Measurements from ENCODE around the gene PPP6R1.
"Not testable (repeated sequence)": the region's sequence is repeated elsewhere in the genome, so short reads cannot be mapped to it uniquely, and the experiment has no call there.

The PPP6R1 gene

GRCh38 chr19:55241935-55242464, 16.8 kb downstream of the PPP6R1 start:
- DNase-seq: no peak

DNA sequence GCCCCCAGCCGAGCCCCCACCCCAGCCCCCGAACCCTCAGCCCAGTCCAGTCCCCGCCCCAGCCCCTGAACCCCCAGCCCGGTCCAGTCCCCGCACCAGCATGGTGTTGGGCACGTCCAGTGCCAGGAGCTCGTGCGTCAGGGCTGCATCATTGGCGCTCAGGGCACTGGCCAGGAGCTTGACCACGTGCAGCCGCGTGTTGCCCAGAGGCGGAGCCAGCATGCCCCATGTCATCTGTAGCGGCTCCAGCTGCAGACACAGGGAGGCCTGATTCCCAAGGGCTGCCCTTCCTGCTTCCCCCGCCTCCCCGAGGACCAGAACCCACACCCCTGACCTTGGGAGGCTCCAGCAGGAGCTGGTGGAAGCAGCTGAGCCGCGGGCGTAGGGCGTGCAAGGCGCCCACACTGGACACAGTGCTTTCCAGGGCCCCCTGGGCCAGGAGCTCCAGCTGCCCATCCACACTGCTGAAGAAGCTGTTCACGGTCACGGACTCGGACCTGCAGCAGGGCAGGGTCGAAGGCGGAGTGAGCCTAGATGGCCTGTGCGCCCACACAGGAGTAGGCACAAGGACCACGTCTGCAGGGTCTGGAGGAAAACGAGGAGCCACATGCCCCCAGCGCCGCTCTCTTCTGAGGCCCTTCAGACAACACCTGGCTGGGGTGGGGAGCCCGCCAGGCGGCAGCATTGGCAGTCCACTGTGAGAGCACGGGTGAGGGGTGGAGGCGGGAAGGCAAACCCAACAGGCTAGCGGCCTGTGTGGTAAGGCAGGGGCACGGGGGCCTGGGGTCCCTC, 17.5 kb downstream of the PPP6R1 start:
- DNase-seq: no peak

DNA sequence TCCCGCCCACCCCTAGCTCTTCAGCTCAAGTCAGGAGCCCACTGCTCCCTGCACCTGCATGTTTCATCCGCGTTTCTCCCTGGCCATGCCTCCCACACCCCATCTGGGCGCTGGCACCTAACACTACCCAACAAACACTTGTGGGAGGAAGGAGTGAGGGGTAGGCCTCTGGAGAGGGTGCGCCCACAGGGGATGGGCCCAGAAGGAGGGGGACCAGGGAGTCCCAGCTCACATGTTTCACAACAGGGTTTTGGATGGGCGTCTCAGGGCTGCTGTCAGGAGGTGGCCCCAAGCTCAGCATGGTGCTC, 18.1 kb downstream of the PPP6R1 start:
- no peak for DNase-seq

DNA sequence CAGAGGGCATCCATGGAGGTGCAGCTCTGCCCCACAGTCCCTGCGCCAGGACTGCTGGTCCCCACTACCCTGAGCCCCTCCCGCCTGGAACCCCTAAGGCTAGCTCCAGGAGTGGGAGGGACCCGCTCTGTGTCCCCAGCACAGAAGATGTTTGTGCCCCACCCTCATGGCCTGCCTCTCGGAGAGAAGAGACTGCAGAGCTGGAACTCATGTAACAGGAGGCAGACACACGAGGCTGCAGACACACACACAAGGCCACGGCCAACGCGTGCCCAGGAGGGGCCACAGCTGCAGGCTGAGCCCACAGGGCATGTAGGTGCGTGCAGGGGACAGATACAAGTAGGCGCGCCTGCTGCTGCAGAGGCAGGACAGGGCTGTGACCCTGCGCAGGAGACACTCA, 19.8 kb downstream of the PPP6R1 start:
- DNase-seq: no peak

- no peak for DNase-seq
These were observed 20.8 kb downstream of the PPP6R1 start for GRCh38 chr19:55238030-55238429.

- DNase-seq: no peak
These were observed 25.8 kb downstream of the PPP6R1 start for GRCh38 chr19:55232986-55233385.

- DNase-seq: peak; percentile 31
These were observed 26.6 kb downstream of the PPP6R1 start for GRCh38 chr19:55232286-55232602.

DNA sequence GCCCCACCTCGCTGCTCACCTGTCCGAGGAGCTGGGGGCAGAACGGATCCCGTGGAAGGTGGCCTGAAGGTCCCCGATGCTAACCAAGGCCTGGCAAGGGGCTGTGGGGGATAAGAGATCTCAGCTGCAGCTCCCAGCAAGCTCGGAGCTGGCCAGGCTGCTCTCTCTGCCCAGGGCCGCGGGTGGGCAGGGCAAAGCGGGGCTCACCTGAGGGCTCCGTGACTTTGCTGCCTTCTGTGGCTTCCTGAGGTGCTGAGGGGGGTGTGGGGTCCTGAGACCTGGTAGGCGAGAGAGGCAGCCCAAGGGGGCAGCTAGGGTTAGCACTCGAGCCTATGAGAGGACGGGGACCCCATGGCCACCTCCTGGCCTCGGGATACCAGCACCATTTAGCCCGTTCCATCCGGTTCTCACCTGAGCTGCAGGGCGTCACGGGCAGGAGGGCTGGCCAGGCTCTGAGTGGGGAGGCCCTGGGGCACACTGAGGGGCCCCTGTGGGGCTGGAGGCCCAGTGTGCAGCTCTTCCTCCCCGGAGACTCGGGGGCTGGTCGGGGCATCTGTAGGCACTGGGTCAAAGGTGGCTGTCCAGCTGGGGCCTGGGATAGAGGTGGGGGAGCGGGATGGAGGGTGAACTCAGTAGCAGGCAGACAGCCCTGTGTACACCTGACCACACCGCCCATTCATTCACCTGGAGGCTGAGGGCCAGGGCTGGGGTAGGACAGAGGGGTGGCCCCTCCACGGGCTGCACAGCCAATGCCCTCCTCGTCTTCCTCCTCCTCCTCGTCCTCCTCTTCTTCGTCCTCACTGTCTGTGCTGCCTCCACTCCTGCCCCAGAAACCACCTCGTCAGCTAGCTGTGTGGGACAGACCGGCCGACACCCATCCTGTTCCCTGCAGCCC, 27.2 kb downstream of the PPP6R1 start:
- DNase-seq: no peak

GRCh38 chr19:55230780-55231179, 28.0 kb downstream of the PPP6R1 start:
- no peak for DNase-seq

- no peak for DNase-seq
These were observed 28.5 kb downstream of the PPP6R1 start for GRCh38 chr19:55230329-55230728.

GRCh38 chr19:55229789-55230182, 29.0 kb downstream of the PPP6R1 start:
- DNase-seq: no peak

DNA sequence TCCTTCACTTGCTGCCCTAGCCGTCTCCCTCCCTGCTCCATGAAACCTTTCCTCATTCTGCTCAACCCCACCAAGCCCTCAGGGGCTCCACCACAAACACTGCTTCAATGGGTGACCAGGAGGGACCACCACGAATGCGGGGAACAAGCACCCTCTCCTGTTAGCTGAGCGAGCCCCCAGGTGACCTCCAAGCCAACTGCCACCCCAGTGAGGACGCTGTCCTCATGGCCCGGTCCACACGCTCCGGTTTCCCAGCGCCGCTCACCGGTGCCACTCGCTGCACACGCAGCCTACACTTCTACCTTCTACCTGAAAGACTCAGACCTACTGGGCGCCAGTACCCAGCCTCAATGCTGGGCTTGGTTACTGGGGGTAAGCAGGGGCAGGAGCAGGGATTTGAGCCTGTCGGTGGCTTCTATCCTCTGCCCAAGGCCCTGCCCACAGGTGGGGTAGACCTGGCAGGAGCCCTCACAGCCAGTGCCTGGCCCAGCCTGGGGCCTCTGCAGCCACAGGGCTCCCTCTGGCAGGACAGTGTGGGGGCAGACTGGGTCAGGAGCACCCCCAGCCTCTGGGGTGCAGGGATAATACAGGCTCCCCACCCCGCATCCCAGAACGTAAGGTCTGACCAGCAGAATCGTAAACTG, 29.6 kb downstream of the PPP6R1 start:
- no peak for DNase-seq

DNA sequence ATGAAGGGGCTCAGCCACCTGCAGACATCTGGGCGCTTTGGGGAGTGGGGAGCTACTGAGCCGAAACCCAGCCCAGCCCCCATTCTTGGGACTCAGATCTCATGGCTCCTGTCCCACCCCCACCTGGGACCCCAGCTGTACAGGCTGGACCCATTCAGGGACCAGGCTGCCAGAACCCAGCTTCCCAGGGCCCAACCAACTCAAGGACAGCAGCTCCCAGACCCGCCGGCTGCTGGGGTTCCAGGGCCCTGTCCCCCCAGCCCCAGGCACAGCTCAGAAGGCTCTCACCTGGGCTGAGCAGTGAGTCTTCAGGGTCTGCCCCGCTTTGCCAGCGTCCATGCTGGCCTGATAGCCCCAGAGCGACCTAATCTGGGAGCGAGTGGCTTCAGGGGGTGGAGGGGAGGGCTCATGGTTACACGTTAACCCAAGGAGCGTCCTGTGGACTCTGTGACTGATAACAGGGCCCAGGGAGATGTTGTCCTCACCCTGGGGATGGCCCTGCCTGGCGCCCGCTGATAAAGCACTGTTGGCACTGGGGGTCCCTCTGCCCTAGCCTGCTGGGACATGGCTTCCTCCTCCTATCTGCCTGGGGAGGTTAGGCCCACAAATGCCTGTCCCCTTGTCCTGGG, 30.3 kb downstream of the PPP6R1 start, which contains the start of gene TMEM86B:
Gene TMEM86B (minus strand): TSS at position 361 of the 629 bp plus-strand sequence. CDS start 22 bp downstream, at position 339.
- DNase-seq: no peak

DNA sequence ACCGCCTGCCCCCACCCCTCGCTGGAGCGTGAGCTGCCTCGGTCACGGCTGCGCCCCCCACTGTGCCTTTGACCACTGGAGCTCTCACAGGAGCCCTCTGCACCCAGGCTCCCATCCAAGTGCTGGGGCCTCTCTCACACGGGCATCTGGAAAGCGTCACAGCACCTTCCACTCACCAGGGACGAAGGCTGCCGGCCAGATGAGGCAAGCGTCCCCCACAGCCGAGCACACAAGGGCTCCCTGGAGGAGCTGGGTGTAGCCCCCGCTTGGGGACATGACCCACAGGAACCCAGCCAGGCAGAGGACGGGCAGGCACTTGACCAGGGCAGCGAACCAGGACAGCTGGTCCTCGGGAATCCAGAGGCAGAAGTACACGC, 30.8 kb downstream of the PPP6R1 start:
- no peak for DNase-seq

DNA sequence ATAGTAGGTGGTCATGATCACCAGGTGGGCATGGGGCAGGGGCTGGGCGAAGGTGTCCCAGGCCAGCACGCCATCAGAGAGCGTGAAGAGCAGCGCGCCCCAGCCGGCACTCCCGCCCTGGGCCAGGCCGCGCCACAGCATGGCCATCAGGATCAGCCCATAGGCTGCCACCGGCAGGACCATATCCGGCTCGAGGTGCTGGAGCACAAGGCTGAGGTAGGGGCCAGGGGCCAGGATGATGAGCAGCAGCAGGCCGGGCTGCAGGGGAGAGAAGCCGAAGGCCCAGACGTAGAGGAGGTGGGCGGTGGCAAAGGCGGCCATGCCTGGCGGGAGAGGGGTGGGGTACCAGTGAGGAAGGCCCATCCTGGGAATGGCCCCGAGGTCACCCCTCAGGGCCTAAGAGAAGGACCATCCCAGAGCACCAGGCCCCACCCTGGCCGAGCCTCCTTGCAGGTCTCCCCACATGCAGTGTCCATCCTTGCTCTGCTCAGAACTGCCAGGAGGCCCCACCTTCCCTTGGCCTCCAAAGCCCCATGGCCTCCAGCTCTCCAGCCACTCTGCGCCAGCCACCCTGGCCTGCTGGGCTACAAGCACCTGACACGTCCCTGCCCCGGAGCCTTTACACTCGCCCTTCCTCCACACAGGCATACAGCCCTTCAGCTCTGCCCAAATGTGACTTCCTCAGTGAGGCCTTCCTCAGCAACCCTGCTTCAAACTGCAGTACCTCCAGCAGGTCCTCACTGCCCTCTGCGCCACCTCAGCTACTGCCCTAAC, 31.4 kb downstream of the PPP6R1 start:
- no peak for DNase-seq

DNA sequence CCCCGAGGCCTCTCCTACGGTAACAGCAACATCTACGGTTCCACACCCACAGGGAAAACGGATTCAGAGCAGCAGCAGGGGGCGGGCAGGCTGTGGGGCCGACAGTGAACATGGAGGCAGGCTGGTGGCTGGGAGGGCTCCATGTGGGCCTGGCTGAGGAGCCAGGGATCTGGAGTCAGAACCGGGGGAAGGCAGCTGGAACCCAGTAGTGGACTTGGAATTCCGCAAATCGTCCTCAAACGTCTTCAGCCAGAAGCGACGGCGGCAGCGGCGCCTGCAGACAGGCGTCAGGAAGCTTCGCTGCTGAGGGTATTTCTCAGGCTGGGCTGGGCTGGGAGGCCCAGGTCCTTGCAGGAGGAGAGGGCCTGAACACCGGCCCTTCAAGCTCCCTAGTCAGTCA, 32.0 kb downstream of the PPP6R1 start:
- no peak for DNase-seq

GRCh38 chr19:55226273-55226672, 32.5 kb downstream of the PPP6R1 start:
- no peak for DNase-seq

- DNase-seq: no peak
These were observed 33.3 kb downstream of the PPP6R1 start for GRCh38 chr19:55225415-55225958.

DNA sequence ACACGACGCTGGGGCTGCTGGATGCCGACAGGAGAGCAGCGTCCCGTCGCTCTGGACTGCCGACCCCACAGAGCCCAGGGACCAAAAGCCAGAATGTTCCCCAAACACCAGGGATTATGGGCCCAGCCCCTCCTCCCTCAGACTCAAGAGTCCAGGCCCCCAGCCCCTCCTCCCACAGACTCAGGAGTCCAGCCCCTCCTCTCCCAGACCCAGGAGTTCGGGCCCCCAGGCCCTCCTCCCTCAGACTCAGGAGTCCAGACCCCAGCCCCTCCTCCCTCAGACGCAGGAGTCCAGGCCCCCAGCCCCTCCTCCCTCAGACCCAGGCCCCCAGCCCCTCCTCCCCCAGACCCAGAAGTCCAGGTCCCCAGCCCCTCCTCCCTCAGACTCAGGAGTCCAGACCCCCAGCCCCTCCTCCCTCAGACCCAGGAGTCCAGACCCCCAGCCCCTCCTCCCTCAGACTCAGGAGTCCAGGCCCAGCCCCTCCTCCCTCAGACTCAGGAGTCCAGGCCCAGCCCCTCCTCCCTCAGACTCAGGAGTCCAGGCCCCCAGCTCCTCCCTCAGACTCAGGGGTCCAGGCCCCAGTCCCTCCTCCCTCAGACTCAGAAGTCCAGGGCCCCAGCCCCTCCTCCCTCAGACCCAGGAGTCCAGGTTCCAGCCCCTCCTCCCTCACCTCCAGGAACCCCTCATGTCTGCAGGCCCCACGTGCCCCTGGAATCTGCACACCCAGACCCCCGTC, 34.0 kb downstream of the PPP6R1 start:
- DNase-seq: not testable (repeated sequence)

GRCh38 chr19:55224038-55224665, 34.7 kb downstream of the PPP6R1 start:
- no peak for DNase-seq

All from DMS79 treated with DMSO at 0.1 percent for 48 hours (cell line).